Measurements from ENCODE around the gene KDELR3.

DNA sequence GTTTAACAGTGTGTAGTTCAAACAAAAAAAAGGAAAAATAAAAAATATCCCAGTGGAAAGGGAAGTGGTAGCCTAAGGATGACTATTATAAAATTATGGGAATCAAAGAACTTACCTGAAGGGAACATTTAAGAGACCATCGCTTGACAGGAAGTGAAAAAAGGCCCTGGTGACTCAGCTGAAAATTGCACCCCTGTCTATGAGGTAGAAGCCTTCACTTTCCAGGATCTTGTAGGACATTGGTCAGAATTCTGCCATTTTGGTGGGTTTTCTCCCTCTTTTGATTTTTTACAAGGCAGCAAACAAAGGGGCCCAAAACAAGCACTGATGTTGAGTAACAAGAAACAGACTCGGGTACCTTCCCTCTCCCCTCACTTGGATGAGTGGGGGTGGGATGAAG is 22.6 kb downstream of the KDELR3 start:
- TF ChIP-seq, protein P1, sequence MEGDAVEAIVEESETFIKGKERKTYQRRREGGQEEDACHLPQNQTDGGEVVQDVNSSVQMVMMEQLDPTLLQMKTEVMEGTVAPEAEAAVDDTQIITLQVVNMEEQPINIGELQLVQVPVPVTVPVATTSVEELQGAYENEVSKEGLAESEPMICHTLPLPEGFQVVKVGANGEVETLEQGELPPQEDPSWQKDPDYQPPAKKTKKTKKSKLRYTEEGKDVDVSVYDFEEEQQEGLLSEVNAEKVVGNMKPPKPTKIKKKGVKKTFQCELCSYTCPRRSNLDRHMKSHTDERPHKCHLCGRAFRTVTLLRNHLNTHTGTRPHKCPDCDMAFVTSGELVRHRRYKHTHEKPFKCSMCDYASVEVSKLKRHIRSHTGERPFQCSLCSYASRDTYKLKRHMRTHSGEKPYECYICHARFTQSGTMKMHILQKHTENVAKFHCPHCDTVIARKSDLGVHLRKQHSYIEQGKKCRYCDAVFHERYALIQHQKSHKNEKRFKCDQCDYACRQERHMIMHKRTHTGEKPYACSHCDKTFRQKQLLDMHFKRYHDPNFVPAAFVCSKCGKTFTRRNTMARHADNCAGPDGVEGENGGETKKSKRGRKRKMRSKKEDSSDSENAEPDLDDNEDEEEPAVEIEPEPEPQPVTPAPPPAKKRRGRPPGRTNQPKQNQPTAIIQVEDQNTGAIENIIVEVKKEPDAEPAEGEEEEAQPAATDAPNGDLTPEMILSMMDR (conservative IDR thresholded peaks at IDR 0.05), result no peak
- no peak for TF ChIP-seq EZH2 (IDR thresholded peaks at IDR 0.05; ENCODE audit: low read depth)

Data from PC-9 (cell line).